MG63 (cell line): Measurements from ENCODE around the gene LTV1. TPM values are rescaled to one million over a fixed set of nuclear protein-coding genes. Genes with fewer than 3 reads are reported as not detected.
"Not testable (repeated sequence)": the region's sequence is repeated elsewhere in the genome, so short reads cannot be mapped to it uniquely, and the experiment has no call there.

Experiments used
- DNase-seq: peaks from one replicate; pipeline ENCODE4 v3.0.0-alpha.2; 2020
- H3K27me3 ChIP-seq: fragments of 250-450 bp; sonication (Bioruptor Pico); 2 replicates; pipeline ENCODE4 v1.5.1; 2020; ENCODE audit warnings: mild to moderate bottlenecking, moderate library complexity
- H3K36me3 ChIP-seq: fragments of 250-450 bp; sonication (Bioruptor Pico); 2 replicates; pipeline ENCODE4 v1.5.1; 2020; ENCODE audit warnings: mild to moderate bottlenecking, moderate library complexity
- H3K4me3 ChIP-seq: fragments of 250-450 bp; sonication (Bioruptor Pico); 2 replicates; pipeline ENCODE4 v1.5.1; 2020; ENCODE audit warnings: mild to moderate bottlenecking, moderate library complexity
- H3K9me3 ChIP-seq: fragments of 250-450 bp; sonication (Bioruptor Pico); 2 replicates; pipeline ENCODE4 v1.5.1; 2020; ENCODE audit warnings: mild to moderate bottlenecking, moderate library complexity
- total RNA-seq: library from RNA; depleted of rRNA; stranded (reverse); fragments of >200 nt; shearing (Covaris generic); gene quantifications from 2 replicates; pipeline ENCODE4 v1.2.3, GENCODE V29; 2014; ENCODE audit warnings: low replicate concordance; rRNA removed

Gene LTV1, protein sequence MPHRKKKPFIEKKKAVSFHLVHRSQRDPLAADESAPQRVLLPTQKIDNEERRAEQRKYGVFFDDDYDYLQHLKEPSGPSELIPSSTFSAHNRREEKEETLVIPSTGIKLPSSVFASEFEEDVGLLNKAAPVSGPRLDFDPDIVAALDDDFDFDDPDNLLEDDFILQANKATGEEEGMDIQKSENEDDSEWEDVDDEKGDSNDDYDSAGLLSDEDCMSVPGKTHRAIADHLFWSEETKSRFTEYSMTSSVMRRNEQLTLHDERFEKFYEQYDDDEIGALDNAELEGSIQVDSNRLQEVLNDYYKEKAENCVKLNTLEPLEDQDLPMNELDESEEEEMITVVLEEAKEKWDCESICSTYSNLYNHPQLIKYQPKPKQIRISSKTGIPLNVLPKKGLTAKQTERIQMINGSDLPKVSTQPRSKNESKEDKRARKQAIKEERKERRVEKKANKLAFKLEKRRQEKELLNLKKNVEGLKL
- total RNA-seq: 41.6 and 59.7 TPM in 2 replicates

DNA sequence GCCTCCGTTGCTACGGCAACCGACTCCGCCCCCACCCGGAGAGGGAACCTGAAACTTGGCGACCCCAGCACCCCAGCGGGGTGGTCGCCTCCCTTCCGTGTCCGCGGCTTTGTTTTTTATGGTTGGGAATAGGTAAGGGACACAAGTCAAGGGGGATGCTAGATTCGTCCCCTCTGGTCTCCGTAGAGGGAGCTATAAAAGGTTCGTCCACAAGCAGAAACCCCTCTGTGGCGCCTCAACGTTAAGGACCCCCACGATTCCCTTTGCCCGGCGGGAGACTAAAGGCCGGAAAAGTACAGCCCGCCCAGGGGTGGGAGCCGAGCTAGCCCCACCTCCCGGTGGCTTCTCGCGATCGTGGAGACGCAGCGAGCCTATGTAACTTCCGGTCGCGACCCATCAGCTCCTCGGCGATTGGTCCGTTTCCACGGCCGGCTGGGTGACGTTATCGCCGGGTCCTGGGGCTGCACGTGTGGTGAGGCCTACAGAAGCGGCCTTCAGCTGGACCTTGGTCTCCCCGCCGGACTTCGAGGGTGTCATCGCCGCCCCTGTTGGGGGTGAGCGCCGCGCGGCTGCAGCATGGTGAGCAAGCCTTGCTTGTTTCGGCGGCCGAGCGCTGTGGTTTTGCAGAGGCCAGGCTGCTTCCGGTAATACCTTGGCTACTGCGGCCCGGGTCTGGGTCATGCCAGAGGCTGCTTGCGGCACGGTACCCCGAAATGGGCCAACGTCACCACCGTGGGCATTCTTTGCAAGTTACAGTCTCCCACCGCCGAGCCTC is at the start of gene LTV1:
TSS of gene LTV1 (plus strand) at position 437 of the 775 bp plus-strand sequence. CDS start at position 577, 140 bp downstream.
- no peaks in the 10 kb centered on the region for H3K9me3 ChIP-seq
- no peaks in the 10 kb centered on the region for H3K27me3 ChIP-seq
- peak; percentile 97 for DNase-seq
- H3K4me3 ChIP-seq: peak within 1 kb of the TSS; percentile 94
- peaks cover 49% of the 10 kb centered on the region for H3K36me3 ChIP-seq

DNA sequence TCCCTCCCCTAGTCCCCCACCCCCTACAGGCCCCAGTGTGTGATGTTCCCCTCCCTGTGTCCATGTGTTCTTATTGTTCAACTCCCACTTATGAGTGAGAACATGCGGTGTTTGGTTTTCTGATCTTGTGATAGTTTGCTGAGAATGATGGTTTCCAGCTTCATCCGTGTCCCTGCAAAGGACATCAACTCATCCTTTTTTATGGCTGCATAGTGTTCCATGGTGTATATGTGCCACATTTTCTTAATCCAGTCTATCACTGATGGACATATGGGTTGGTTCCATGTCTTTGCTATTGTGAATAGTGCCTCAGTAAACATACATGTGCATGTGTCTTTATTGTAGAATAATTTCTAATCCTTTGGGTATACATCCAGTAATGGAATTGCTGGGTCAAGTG is 46.6 kb upstream of the LTV1 start:
- not testable (repeated sequence) for H3K4me3 ChIP-seq, DNase-seq, H3K27me3 ChIP-seq
- H3K36me3 ChIP-seq: peaks cover 49% of the 10 kb centered on the region
- H3K9me3 ChIP-seq: peaks cover 11% of the 10 kb centered on the region

DNA sequence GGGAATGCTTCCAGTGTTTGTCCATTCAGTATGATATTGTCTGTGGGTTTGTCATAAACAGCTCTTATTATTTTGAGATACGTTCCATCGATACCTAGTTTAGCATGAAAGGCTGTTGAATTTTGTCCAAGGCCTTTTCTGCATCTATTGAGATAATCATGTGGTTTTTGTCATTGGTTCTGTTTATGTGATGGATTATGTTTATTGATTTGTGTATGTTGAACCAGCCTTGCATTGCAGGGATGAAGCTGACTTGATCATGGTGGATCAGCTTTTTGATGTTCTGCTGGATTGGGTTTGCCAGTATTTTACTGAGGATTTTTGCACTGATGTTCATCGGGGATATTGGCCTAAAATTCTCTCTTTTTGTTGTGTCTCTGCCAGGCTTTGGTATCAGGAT is 44.7 kb upstream of the LTV1 start:
- peaks cover 56% of the 10 kb centered on the region for H3K36me3 ChIP-seq
- H3K4me3 ChIP-seq, DNase-seq, H3K27me3 ChIP-seq: not testable (repeated sequence)
- H3K9me3 ChIP-seq: peaks cover 11% of the 10 kb centered on the region

DNA sequence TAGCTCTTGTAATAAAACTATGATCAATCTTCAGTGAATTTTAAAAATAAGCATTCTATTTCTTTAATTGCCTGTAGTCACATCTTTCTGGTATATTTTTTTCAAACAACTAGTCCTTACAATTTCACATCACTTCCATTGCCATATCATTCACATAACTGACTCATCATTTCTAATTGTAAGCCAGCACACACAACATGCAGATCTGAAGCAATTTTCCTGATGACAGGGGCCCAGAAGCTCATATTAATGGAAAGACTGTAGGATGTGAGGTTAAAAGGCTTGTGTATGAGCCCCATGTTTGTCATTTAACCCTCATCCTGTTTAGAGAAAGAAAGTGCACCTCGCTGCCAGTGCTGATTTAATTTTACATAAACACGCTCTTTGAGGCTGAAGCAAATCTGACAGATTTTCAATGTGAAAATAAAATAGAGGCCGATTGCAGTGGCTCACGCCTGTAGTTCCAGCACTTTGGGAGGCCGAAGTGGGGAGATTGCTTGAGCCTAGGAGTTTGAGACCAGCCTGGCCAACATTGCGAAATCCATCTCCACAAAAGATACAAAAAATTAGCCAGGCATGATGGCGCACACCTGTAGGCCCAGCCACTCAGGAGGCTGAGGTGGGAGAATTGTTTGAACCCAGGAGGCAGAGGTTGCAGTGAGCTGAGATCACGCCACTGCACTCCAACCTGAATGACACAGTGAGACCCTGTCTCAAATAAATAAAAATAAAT is 40.1 kb upstream of the LTV1 start:
- H3K36me3 ChIP-seq: peaks cover 48% of the 10 kb centered on the region
- H3K9me3 ChIP-seq: peaks cover 6% of the 10 kb centered on the region
- no peak for DNase-seq
- no peaks in the 10 kb centered on the region for H3K27me3 ChIP-seq
- H3K4me3 ChIP-seq: no peak overlapping the region

DNA sequence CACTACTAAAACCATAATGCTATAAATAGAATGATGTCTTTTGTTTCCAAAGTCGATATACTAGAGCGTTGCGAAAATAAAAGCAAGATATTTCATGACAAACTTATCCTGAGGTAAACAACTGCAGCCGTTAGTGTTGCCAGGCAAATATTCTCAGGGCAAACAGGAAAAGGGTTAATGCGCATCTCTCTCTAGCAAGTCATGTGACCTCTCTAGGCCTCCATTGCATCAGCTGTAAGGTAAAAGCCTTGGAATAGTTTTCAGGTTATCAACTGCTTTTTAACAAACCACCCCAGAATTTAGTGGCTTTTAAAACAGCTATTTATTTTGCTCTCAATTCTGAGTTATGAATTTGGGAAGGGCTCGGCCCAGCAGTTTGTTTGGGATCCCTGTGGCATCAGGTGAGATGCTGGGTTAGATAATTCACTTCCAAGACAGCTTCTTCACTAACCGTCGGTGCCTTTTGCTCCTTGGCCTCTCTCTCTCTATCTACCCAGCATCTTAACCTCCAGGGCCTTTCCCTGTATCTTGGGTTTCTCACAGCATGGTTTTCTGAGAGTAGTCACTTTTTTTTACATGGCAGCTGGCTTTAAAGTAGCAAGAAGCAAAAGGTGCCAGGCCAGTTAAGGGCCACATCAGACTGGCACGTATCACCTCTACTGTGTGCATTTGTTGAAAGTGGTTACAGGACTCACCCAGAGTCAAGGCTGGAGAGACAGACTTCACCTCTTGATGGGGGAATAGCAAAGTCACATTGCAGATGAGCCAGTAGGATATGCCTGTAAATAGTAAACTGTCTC is 39.2 kb upstream of the LTV1 start:
- Histone ChIP-seq H3K9me3 (peaks cover 5% of the 10 kb centered on the region), H3K4me3 (no peak overlapping the region), H3K36me3 (peaks cover 45% of the 10 kb centered on the region), H3K27me3 (no peaks in the 10 kb centered on the region)
- no peak for DNase-seq

DNA sequence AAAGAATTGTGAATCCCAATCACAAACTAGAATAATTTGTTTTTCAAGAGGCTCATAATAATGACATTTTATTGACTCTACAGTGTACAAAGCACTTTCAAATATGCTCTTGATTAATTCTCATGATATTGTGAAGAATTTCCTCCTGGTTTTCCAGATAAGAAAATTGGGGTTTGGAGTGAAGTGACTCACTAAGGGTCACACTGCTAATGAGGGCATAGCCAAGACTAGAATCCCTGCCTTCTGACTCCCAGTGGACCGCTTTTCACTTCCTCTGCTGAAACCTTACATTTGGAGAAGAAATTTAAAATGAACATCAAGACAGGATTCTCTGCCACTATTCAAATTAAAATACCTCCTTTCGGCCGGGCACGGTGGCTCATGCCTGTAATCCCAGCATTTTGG is 38.3 kb upstream of the LTV1 start:
- no peak overlapping the region for H3K4me3 ChIP-seq
- no peaks in the 10 kb centered on the region for H3K27me3 ChIP-seq
- peaks cover 40% of the 10 kb centered on the region for H3K36me3 ChIP-seq
- DNase-seq: no peak
- H3K9me3 ChIP-seq: no peaks in the 10 kb centered on the region; the same call in none of the 2 replicates

DNA sequence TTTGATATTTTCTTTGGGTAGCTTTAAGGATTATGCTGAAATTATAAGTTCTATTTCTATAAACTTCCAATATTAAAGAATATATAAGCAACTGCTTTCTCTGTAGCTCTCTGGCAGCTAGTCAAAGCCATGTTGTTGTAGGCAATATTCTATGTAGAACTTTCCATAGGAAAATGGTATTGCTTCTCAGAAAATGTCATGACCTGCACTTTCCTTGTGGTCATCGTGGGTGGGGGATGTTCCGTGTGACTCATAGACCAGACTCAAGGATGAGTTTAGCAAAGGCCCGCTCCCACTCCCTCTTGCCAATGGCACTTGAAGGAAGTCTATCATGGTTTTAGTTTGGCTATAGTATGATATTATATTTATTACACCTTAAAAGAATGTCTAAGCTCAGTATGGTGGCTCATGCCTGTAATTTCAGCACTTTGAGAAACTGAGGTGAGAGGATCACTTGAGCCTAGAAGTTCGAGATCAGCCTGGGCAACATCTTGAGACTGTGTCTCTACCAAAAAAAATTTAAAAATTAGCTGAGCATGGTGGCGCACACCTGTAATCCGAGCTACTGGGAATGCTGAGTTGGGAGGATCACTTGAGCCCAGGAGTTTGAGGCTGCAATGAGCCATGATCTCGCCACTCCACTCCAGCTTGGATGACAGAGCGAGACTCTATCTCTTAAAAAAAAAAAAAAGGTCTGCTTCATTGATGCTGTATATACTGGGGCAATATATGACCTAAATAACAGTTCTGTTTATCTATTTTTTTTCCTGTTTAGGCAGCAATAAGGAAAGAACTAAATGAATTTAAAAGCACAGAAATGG is 36.6 kb upstream of the LTV1 start:
- peak; percentile 89 for DNase-seq
- Histone ChIP-seq H3K27me3 (no peaks in the 10 kb centered on the region), H3K36me3 (peaks cover 26% of the 10 kb centered on the region), H3K9me3 (no peaks in the 10 kb centered on the region), H3K4me3 (no peak overlapping the region)

DNA sequence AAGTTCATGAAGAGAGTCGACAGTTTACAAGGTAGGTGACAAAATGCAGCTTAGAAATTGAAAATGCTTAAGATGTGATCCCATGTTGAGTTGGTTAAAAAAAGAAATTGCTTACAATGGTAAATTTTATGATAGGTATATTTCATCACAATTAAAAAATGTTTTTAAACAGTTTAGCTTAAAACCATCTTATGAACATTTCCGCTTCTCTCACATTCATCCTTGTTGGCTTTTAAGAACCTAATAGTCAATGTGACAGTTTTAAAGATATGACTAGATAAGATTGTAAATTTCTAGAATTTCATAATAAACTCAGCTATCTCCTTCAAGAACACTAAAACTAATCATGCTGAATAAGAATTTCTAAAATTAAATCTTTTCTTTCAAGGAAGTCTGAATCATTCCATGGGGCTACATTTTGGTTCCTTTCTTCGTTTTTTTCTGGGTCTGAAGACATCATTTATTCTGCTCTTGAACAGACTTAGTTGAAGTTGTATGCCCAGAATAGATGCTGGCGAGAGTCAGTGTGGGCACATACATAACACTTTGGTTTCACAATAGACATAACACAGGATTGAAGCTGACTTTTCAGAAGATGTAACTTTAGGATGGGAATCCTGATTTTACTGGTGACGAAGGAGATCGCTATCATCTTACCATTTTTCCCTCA is 35.9 kb upstream of the LTV1 start:
- Histone ChIP-seq H3K4me3 (no peak overlapping the region), H3K36me3 (peaks cover 22% of the 10 kb centered on the region), H3K9me3 (no peaks in the 10 kb centered on the region), H3K27me3 (no peaks in the 10 kb centered on the region)
- DNase-seq: no peak

DNA sequence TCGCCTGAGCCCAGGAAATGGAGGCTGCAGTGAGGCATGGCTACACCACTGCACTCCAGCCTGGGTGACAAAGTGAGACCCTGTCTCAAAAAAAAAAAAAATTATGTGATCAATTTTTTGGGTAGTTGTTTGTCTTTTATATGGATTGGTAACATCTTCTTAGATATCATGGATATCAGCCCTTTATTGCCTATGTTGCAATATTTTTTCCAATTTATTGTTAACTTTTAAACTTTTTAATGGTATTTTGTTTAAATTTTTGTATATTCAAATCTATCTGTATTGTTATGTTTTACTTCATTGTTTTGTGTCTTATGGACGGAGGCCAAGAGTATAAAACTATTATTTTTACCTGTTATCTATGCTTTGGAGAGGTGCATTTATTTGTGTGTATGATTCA is 32.4 kb upstream of the LTV1 start:
- H3K36me3 ChIP-seq: peaks cover 20% of the 10 kb centered on the region
- no peaks in the 10 kb centered on the region for H3K27me3 ChIP-seq
- no peaks in the 10 kb centered on the region for H3K9me3 ChIP-seq
- DNase-seq: no peak
- no peak overlapping the region for H3K4me3 ChIP-seq

DNA sequence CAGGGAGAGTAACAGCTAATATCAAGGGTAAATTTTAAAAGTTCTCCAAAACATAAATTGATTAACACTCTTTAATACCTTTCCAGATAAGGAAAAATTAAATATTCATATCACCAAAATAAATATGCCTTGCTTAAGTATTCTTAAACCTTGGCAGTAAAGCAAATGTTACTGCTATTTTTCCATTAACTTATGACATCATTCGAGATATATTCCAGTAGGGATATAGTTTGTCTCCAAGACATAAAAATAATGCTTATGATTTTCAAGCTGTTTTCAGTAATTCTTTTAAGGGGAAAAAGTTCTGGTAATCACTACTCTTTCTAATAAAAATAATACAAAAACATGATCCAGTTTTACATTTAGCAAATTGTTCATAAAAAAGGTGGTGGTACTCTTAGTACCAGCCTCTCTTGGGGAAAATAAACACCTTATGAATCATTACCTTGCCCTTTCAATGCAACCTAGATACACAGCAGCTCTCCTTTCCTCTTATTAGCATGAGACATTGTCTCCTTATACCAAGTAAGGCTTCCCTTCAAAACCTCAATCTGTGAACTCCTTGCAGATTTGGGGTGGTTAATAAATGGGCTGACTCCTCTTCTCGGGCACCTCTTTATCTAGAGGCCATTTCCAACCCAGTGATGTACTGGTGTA is 31.5 kb upstream of the LTV1 start:
- H3K4me3 ChIP-seq: no peak overlapping the region
- H3K36me3 ChIP-seq: peaks cover 20% of the 10 kb centered on the region
- H3K27me3 ChIP-seq: no peaks in the 10 kb centered on the region
- H3K9me3 ChIP-seq: no peaks in the 10 kb centered on the region
- no peak for DNase-seq

DNA sequence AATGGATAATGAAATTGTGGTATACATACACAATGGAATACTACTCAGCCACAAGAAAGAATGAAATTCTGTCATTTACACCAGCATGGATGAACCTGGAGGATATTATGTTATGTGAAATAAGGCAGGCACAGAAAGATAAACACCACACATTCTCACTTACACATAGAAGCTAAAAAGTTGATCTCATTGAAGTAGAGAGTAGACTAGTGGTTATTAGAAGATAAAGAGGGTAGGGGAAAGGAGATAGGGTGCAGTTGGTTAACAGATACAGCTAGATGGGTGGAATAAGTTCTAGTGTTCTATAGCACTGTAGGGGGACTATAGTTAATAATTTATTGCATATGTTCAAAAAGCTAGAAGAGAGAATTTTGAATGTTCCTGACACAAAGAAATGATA is 25.5 kb upstream of the LTV1 start:
- Histone ChIP-seq H3K36me3 (peaks cover 3% of the 10 kb centered on the region; the same call in 1 of the 2 replicates), H3K4me3 (no peak overlapping the region), H3K9me3 (no peaks in the 10 kb centered on the region), H3K27me3 (no peaks in the 10 kb centered on the region)
- no peak for DNase-seq

DNA sequence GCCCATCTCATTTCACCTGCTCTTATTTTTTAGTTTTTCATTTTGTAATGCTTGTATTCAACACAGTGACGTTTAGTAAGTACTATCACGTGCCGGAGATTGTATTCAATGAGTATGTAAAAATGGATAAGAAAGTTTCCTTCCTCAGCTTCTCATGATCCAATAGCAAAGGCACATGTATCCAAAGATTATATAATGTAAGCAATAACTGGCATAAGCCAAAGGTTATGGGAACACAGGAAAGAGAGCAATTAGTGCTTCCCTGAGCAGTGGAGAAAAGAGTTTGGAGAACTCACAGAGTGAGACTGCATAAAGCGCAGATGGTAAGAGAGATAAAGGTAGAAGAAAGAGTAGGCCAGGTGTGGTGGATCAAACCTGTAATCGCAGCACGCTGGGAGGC is 21.8 kb upstream of the LTV1 start:
- DNase-seq: no peak
- Histone ChIP-seq H3K36me3 (peaks cover 17% of the 10 kb centered on the region), H3K9me3 (no peaks in the 10 kb centered on the region), H3K27me3 (no peaks in the 10 kb centered on the region), H3K4me3 (no peak overlapping the region)

DNA sequence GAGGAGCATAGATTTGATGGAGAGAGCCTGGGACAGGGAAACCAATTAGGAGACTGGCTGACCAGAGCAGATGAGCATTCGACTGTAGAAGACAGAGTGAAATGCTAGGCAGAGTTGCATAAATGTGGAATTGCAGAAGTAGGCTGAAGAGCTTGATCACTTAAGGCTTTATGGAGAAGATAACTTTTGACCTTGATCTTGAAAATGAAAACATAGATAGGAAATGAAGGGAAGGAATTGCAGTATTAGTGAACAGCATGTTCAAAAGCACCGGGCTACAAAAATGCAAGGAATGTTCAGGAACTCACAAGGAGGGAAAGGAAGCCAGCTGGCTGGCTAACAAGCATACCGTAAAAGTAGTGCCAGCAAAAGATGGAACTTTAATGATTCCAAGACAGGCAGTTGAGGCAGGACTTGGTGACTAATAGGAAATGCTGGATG is 20.5 kb upstream of the LTV1 start:
- H3K4me3 ChIP-seq: no peak overlapping the region
- H3K36me3 ChIP-seq: peaks cover 20% of the 10 kb centered on the region
- H3K9me3 ChIP-seq: no peaks in the 10 kb centered on the region
- H3K27me3 ChIP-seq: no peaks in the 10 kb centered on the region
- DNase-seq: peak; percentile 49

DNA sequence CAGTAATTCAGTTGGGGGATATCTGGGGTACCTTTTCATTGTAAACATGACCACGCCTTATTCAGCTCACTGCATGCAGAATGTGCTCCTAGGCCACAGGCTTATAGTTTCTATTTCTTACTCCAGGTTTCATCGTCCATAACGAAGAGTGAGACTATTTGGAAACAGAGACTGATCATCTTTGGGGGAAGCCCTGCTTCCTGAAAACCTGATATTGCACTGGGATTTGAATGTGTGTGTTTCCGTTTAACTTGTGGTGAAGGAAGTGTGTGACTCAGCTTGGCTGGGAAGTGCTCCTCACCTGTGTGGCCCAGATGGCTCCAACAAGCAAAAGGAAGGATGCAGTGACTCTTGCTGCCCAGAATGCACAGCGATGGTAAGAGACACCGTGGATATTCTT is 19.6 kb upstream of the LTV1 start:
- no peaks in the 10 kb centered on the region for H3K27me3 ChIP-seq
- peaks cover 19% of the 10 kb centered on the region for H3K36me3 ChIP-seq
- no peak overlapping the region for H3K4me3 ChIP-seq
- no peak for DNase-seq
- H3K9me3 ChIP-seq: no peaks in the 10 kb centered on the region
